ENCODE data around the gene DKC1.

Gene DKC1

GRCh38 chrX:154728431-154729190 is 34.1 kb upstream of the DKC1 start:
- Histone ChIP-seq H3K9me3 (ENCODE audit: control insufficient read depth, insufficient read depth, low read depth, low read length) (no peaks in the 10 kb centered on the region), H3K4me1 (ENCODE audit: control insufficient read depth, insufficient read depth, low read length) (peaks cover 7% of the 10 kb centered on the region; the same call in 1 of the 2 replicates), H3K27ac (ENCODE audit: extremely low read depth, low read depth, low read length) (no peak overlapping the region), H3K36me3 (ENCODE audit: control insufficient read depth in 2 of 2, insufficient read depth in 1 of 2, low read length in 2 of 2) (no peaks in the 10 kb centered on the region), H3K4me3 (ENCODE audit: low read depth, low read length) (no peak overlapping the region)
- TF ChIP-seq WT1 (tag by site-specific recombination; IDR thresholded peaks at IDR 0.05) (no peak), ZNF473 (tag by site-specific recombination; IDR thresholded peaks at IDR 0.05) (no peak), ZNF621 (tag by site-specific recombination; IDR thresholded peaks at IDR 0.05) (no peak), ZNF280D (tag by site-specific recombination; IDR thresholded peaks at IDR 0.05) (no peak)
- ChIA-PET CTCF (interaction anchor here (0.6 to 7.5 kb wide), 5 partner anchors 9 to 959 kb away, joined by 3 to 46 read pairs (median 3); no protein-coding TSS in a partner anchor), POLR2A (no interaction called here)

DNA sequence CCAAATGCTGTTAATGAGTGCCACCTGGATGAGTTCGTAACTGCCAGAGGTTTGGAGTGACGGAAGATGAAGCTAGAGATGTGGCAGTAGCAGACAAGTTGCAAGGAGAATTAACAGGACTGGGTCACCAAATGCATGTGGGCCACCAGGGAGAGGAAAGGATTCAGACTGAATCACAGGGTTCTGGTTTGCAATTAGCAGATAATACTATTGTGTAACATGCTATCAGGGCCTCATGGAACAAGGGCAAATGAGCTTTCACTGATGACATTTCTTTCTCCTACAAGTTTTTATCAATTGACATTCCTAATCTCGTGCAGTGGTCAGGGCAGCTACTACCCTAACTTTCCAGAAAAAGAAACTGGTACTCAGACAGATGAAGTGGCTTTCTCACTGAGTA is 33.2 kb upstream of the DKC1 start:
- TF ChIP-seq ZNF10 (tag by site-specific recombination; IDR thresholded peaks at IDR 0.05), result no peak
- TF ChIP-seq ZBTB10 (tag by site-specific recombination; IDR thresholded peaks at IDR 0.05), result no peak
- no peak for TF ChIP-seq ZNF311 (tag by site-specific recombination; IDR thresholded peaks at IDR 0.05; ENCODE audit: borderline replicate concordance)
- no peaks in the 10 kb centered on the region for H3K36me3 ChIP-seq (ENCODE audit: control insufficient read depth in 2 of 2, insufficient read depth in 1 of 2, low read length in 2 of 2)
- POLR2A ChIA-PET, result interaction anchor here (1.8 kb wide), 1 partner anchor 33 kb away, joined by 5 read pairs; the partner anchor contains the start of gene DKC1
- CTCF ChIA-PET, result interaction anchor here (0.9 to 7.5 kb wide), 3 partner anchors 11 to 19 kb away, joined by 3 to 46 read pairs (median 25); no protein-coding TSS in a partner anchor
- H3K27ac ChIP-seq (ENCODE audit: extremely low read depth, low read depth, low read length), result no peak overlapping the region
- H3K4me3 ChIP-seq (ENCODE audit: low read depth, low read length), result no peak overlapping the region
- peaks cover 7% of the 10 kb centered on the region; the same call in 1 of the 2 replicates for H3K4me1 ChIP-seq (ENCODE audit: control insufficient read depth, insufficient read depth, low read length)
- H3K9me3 ChIP-seq (ENCODE audit: control insufficient read depth, insufficient read depth, low read depth, low read length), result no peaks in the 10 kb centered on the region

GRCh38 chrX:154730253-154730891 is 32.3 kb upstream of the DKC1 start:
- no peak overlapping the region for H3K27ac ChIP-seq (ENCODE audit: extremely low read depth, low read depth, low read length)
- no peaks in the 10 kb centered on the region for H3K9me3 ChIP-seq (ENCODE audit: control insufficient read depth, insufficient read depth, low read depth, low read length)
- H3K4me1 ChIP-seq (ENCODE audit: control insufficient read depth, insufficient read depth, low read length), result peaks cover 7% of the 10 kb centered on the region; the same call in 1 of the 2 replicates
- POLR2A ChIA-PET, result interaction anchor here (1.8 kb wide), 1 partner anchor 32 kb away, joined by 5 read pairs; the partner anchor contains the start of gene DKC1
- CTCF ChIA-PET, result interaction anchor here (4.2 to 7.5 kb wide), 2 partner anchors 13 to 18 kb away, joined by 25 to 46 read pairs; no protein-coding TSS in a partner anchor
- H3K36me3 ChIP-seq (ENCODE audit: control insufficient read depth in 2 of 2, insufficient read depth in 1 of 2, low read length in 2 of 2), result no peaks in the 10 kb centered on the region
- H3K4me3 ChIP-seq (ENCODE audit: low read depth, low read length), result no peak overlapping the region
- TF ChIP-seq ZBTB48 (tag by site-specific recombination; IDR thresholded peaks at IDR 0.05), result no peak
- no peak for TF ChIP-seq ZNF549 (tag by site-specific recombination; IDR thresholded peaks at IDR 0.05)
- no peak for TF ChIP-seq GLI4 (tag by site-specific recombination; IDR thresholded peaks at IDR 0.05)
- TF ChIP-seq PRDM10 (tag by site-specific recombination; IDR thresholded peaks at IDR 0.05), result no peak
- no peak for TF ChIP-seq ZNF146 (tag by site-specific recombination; IDR thresholded peaks at IDR 0.05)
- TF ChIP-seq, protein P1, sequence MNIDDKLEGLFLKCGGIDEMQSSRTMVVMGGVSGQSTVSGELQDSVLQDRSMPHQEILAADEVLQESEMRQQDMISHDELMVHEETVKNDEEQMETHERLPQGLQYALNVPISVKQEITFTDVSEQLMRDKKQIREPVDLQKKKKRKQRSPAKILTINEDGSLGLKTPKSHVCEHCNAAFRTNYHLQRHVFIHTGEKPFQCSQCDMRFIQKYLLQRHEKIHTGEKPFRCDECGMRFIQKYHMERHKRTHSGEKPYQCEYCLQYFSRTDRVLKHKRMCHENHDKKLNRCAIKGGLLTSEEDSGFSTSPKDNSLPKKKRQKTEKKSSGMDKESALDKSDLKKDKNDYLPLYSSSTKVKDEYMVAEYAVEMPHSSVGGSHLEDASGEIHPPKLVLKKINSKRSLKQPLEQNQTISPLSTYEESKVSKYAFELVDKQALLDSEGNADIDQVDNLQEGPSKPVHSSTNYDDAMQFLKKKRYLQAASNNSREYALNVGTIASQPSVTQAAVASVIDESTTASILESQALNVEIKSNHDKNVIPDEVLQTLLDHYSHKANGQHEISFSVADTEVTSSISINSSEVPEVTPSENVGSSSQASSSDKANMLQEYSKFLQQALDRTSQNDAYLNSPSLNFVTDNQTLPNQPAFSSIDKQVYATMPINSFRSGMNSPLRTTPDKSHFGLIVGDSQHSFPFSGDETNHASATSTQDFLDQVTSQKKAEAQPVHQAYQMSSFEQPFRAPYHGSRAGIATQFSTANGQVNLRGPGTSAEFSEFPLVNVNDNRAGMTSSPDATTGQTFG (tag by site-specific recombination; IDR thresholded peaks at IDR 0.05; ENCODE audit: borderline replicate concordance), result no peak
- no peak for TF ChIP-seq ZNF501 (tag by site-specific recombination; IDR thresholded peaks at IDR 0.05)
- no peak for TF ChIP-seq ZNF555 (tag by site-specific recombination; conservative IDR thresholded peaks at IDR 0.05)
